Cardiac septum (tissue), 1 donor: ENCODE measurements around the gene SNAP29. TPM values are rescaled to one million over a fixed set of nuclear protein-coding genes. Genes with fewer than 3 reads are reported as not detected.
"Not testable (repeated sequence)": the region's sequence is repeated elsewhere in the genome, so short reads cannot be mapped to it uniquely, and the experiment has no call there.

ENCODE experiments used
- DNase-seq: peaks from one replicate; pipeline ENCODE4 v3.0.0-alpha.2; 2020; ENCODE audit warnings: low spot score
- intact Hi-C: fragments of 100-400 bp; cut with DNase I; formaldehyde crosslinking; loops from one replicate; pipeline ENCODE4 v1.14.0; 2022
- total RNA-seq: library from RNA; stranded (reverse); fragmentation: NEBNext Ultra II Directional; extraction: Animal tissue kit (Norgen Biotek cat#: 25700); gene quantifications from one replicate; pipeline ENCODE4 v1.2.1, GENCODE V29; 2021
- donor health status: DM: no; HTN: no; CAD: no.

SNAP29 gene
- total RNA-seq, 1 donor from 2014 or later, result 23.6 TPM

- no peak for DNase-seq
- intact Hi-C loops, result loop anchor here (10.0 kb wide), 1 partner anchor 216 kb away; no protein-coding TSS in a partner anchor
Observed at GRCh38 chr22:20889025-20889704, 30.4 kb downstream of the SNAP29 start.

GRCh38 chr22:20889904-20890540 is 31.2 kb downstream of the SNAP29 start:
- intact Hi-C loops, result loop anchor here (10.0 kb wide), 1 partner anchor 215 kb away; no protein-coding TSS in a partner anchor
- DNase-seq, result no peak

GRCh38 chr22:20890975-20891374 is 32.2 kb downstream of the SNAP29 start:
- no peak for DNase-seq
- intact Hi-C loops, result no loop called here

- intact Hi-C loops, result not testable (repeated sequence)
Observed at GRCh38 chr22:20897737-20898136, 38.9 kb downstream of the SNAP29 start.

GRCh38 chr22:20899827-20900423 is 41.1 kb downstream of the SNAP29 start:
- no peak for DNase-seq
- intact Hi-C loops, result no loop called here

More at GRCh38 chr22:20897737-20898136, 38.9 kb downstream of the SNAP29 start:
- not testable (repeated sequence) for DNase-seq

GRCh38 chr22:20901093-20902033 is 42.6 kb downstream of the SNAP29 start:
- DNase-seq, intact Hi-C loops: not testable (repeated sequence)

GRCh38 chr22:20903093-20903492 is 44.3 kb downstream of the SNAP29 start:
- intact Hi-C loops, result no loop called here
- no peak for DNase-seq

GRCh38 chr22:20904008-20904979 is 45.5 kb downstream of the SNAP29 start:
- intact Hi-C loops, result no loop called here
- DNase-seq, result no peak

- DNase-seq, result no peak
- intact Hi-C loops, result no loop called here
Observed at GRCh38 chr22:20904980-20905355, 46.2 kb downstream of the SNAP29 start.

GRCh38 chr22:20905415-20906386 is 46.9 kb downstream of the SNAP29 start:
- intact Hi-C loops, result no loop called here
- no peak for DNase-seq

GRCh38 chr22:20906387-20906767 is 47.6 kb downstream of the SNAP29 start:
- no peak for DNase-seq
- intact Hi-C loops, result no loop called here

- intact Hi-C loops, result not testable (repeated sequence)
Observed at GRCh38 chr22:20908717-20909116, 49.9 kb downstream of the SNAP29 start.

GRCh38 chr22:20909543-20910303 is 50.9 kb downstream of the SNAP29 start:
- intact Hi-C loops, result no loop called here

More at GRCh38 chr22:20908717-20909116, 49.9 kb downstream of the SNAP29 start:
- DNase-seq, result not testable (repeated sequence)

GRCh38 chr22:20912494-20912893 is 53.7 kb downstream of the SNAP29 start:
- intact Hi-C loops, result no loop called here
- no peak for DNase-seq

More at GRCh38 chr22:20909543-20910303, 50.9 kb downstream of the SNAP29 start:
- no peak for DNase-seq

GRCh38 chr22:20916916-20917810 is 58.4 kb downstream of the SNAP29 start, which contains the start of gene CRKL:
Gene CRKL (plus strand): TSS chr22:20917407. CDS start chr22:20917935, 528 bp downstream.
- DNase-seq, result peak; percentile 99
- intact Hi-C loops, result loop anchor here (1.0 to 5.0 kb wide), 3 partner anchors 60 to 85 kb away; partner anchors contain the start of genes LZTR1, PI4KA, SNAP29 and THAP7
